HepG2 (cell line): ENCODE data around the gene PDZD4. TPM values are rescaled to one million over a fixed set of nuclear protein-coding genes. Genes with fewer than 3 reads are reported as not detected.

Experiments used
- AKNA ChIP-seq: sonication (generic); formaldehyde crosslinking; IDR thresholded peaks from 2 replicates; pipeline ENCODE4 v1.4.0; 2020; ENCODE audit warnings: missing genetic modification reagents, borderline replicate concordance
- CEBPZ ChIP-seq: IDR thresholded peaks from 2 replicates; pipeline ENCODE4 v1.6.1; 2012; ENCODE audit warnings: low read length, improper control_type of control experiment
- CREM ChIP-seq, 2 experiments: sonication (generic) in 1 of 2; formaldehyde crosslinking in 1 of 2; IDR thresholded peaks; 2 replicates each; pipeline versions ENCODE4 v1.4.0 to v1.6.1; 2016 to 2020; ENCODE audit warnings: antibody characterized with exemption in 1 of 2, mild to moderate bottlenecking in 1 of 2, missing genetic modification reagents in 1 of 2
- HIC2 ChIP-seq: sonication (generic); formaldehyde crosslinking; IDR thresholded peaks from 2 replicates; pipeline ENCODE4 v1.9.0; 2022; ENCODE audit warnings: low read depth, missing genetic modification reagents
- MEF2D ChIP-seq: sonication (generic); formaldehyde crosslinking; IDR thresholded peaks from 2 replicates; pipeline ENCODE4 v1.5.1; 2020; ENCODE audit warnings: mild to moderate bottlenecking, missing genetic modification reagents
- RORA ChIP-seq: sonication (generic); formaldehyde crosslinking; IDR thresholded peaks from 2 replicates; pipeline ENCODE4 v1.5.0; 2020; ENCODE audit warnings: mild to moderate bottlenecking, missing genetic modification reagents, moderate library complexity
- TBP ChIP-seq: sonication (generic); formaldehyde crosslinking; IDR thresholded peaks from 2 replicates; pipeline ENCODE4 v1.5.0; 2020; ENCODE audit warnings: missing genetic modification reagents
- THYN1 ChIP-seq: sonication (generic); formaldehyde crosslinking; IDR thresholded peaks from 2 replicates; pipeline ENCODE4 v1.8.1; 2023; ENCODE audit warnings: low read depth, mild to moderate bottlenecking, moderate library complexity, missing genetic modification reagents, borderline replicate concordance
- TOE1 ChIP-seq: sonication (generic); formaldehyde crosslinking; IDR thresholded peaks from 2 replicates; pipeline ENCODE4 v1.4.0; 2020; ENCODE audit warnings: mild to moderate bottlenecking, missing genetic modification reagents
- ZFP62 ChIP-seq: sonication (generic); formaldehyde crosslinking; IDR thresholded peaks from 2 replicates; pipeline ENCODE4 v1.4.0; 2020; ENCODE audit warnings: missing genetic modification reagents
- ZNF17 ChIP-seq: sonication (generic); formaldehyde crosslinking; IDR thresholded peaks from 2 replicates; pipeline ENCODE4 v1.5.0; 2020; ENCODE audit warnings: mild to moderate bottlenecking, missing genetic modification reagents
- ZNF24 ChIP-seq: fragments of 450-650 bp; IDR thresholded peaks from 2 replicates; pipeline ENCODE4 v1.6.1; 2017; ENCODE audit warnings: antibody characterized with exemption, mild to moderate bottlenecking
- ZNF331 ChIP-seq: sonication (generic); formaldehyde crosslinking; IDR thresholded peaks from 2 replicates; pipeline ENCODE4 v1.4.0; 2020; ENCODE audit warnings: missing genetic modification reagents
- ZNF34 ChIP-seq: sonication (generic); formaldehyde crosslinking; IDR thresholded peaks from 2 replicates; pipeline ENCODE4 v1.4.0; 2020; ENCODE audit warnings: mild to moderate bottlenecking, missing genetic modification reagents, borderline replicate concordance
- ZNF343 ChIP-seq: sonication (generic); formaldehyde crosslinking; IDR thresholded peaks from 2 replicates; pipeline ENCODE4 v1.4.0; 2020; ENCODE audit warnings: mild to moderate bottlenecking, missing genetic modification reagents
- ZNF503 ChIP-seq: sonication (generic); formaldehyde crosslinking; IDR thresholded peaks from 2 replicates; pipeline ENCODE4 v1.4.0; 2020; ENCODE audit warnings: missing genetic modification reagents
- ZNF674 ChIP-seq: sonication (generic); formaldehyde crosslinking; IDR thresholded peaks from 2 replicates; pipeline ENCODE4 v1.5.0; 2020; ENCODE audit warnings: low read depth, mild to moderate bottlenecking, missing genetic modification reagents
- polyA plus RNA-seq, 8 experiments: library from polyadenylated mRNA; depleted of rRNA in 3 of 8; stranded (reverse) in 7 of 8; unstranded in 1 of 8; fragments of >200 nt; fragmentation: Illumina TruSeq in 4 of 8; extraction: Trizol in 4 of 8; gene quantifications; 2 replicates each; pipeline versions ENCODE4 v1.2.1 to v1.2.3, GENCODE V29; 2011 to 2016; ENCODE audit warnings: low read depth in 4 of 8, missing spikeins in 1 of 8, mixed read lengths in 1 of 8; ENCODE audit not compliant: insufficient read depth in 1 of 8
- total RNA-seq, 5 experiments: library from RNA; depleted of rRNA; stranded (reverse); fragments of >200 nt; fragmentation: Illumina TruSeq; extraction: Trizol; gene quantifications; 2 replicates each; pipeline ENCODE4 v1.2.3, GENCODE V29; 2016; ENCODE audit warnings: low read depth in 1 of 5

Gene PDZD4
- total and polyA plus RNA-seq, 2 of the 13 experiments (the other 11 are each of a cell fraction or from before 2014, with no cell fraction given), result not detected

GRCh38 chrX:153763989-153764755 lies 66.2 kb downstream of the PDZD4 start, which contains the start of gene PLXNB3 (continued):
- no peak for TF ChIP-seq RORA (CRISPR knock-in tag)
- TF ChIP-seq ZNF24, result no peak
- no peak for TF ChIP-seq TBP (CRISPR knock-in tag)
- TF ChIP-seq MEF2D, result no peak
- TF ChIP-seq ZNF343 (CRISPR knock-in tag), result no peak
- no peak for TF ChIP-seq AKNA (CRISPR knock-in tag)
- no peak for TF ChIP-seq CREM (IDR thresholded peaks at IDR 0.05)
- TF ChIP-seq CREM (CRISPR knock-in tag; IDR thresholded peaks at IDR 0.05), result no peak
- no peak for TF ChIP-seq TOE1 (CRISPR knock-in tag)
- TF ChIP-seq THYN1 (CRISPR knock-in tag), result no peak
- TF ChIP-seq CEBPZ, result no peak
- no peak for TF ChIP-seq ZNF34
- no peak for TF ChIP-seq ZNF503 (CRISPR knock-in tag)
- no peak for TF ChIP-seq ZNF17 (CRISPR knock-in tag)
- TF ChIP-seq ZFP62, result no peak
- no peak for TF ChIP-seq ZNF674
- peak; percentile 96 for TF ChIP-seq HIC2 (CRISPR knock-in tag)
- TF ChIP-seq ZNF331 (CRISPR knock-in tag), result no peak
